Measurements from ENCODE around the gene GARIN5A.

The GARIN5A gene

DNA sequence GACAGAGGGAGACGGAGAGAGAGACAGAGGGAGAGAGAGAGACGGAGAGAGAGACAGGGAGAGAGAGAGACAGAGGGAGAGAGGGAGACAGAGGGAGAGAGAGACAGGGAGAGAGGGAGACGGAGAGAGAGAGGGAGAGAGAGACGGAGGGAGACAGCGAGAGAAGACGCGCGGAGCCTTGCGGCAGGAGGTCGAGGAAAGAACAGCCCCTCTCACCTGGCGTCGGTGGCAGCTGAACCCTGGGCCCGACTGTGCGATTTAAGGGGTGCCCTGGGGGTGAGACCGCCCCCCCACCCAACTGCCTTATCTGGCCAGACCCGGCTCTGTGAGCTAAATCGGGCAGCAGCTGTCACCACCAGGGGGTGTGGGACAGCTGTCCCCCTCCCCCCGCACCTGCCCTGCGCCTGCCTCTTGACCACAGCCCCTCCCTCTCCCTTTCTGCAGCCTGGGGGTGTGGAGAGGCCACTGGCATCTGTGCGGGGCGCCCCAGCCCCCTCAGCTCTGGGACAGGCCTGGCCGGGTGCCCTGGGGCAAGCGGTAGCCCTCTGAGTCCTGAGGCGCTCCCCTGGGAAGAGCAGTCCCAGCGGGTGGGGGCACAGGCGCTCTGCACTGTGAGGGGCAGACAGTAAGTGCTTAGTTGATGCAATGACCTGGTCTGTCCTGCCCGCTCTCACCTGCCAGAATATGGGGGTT, 23.6 kb upstream of the GARIN5A start:
- TF ChIP-seq, protein P1, sequence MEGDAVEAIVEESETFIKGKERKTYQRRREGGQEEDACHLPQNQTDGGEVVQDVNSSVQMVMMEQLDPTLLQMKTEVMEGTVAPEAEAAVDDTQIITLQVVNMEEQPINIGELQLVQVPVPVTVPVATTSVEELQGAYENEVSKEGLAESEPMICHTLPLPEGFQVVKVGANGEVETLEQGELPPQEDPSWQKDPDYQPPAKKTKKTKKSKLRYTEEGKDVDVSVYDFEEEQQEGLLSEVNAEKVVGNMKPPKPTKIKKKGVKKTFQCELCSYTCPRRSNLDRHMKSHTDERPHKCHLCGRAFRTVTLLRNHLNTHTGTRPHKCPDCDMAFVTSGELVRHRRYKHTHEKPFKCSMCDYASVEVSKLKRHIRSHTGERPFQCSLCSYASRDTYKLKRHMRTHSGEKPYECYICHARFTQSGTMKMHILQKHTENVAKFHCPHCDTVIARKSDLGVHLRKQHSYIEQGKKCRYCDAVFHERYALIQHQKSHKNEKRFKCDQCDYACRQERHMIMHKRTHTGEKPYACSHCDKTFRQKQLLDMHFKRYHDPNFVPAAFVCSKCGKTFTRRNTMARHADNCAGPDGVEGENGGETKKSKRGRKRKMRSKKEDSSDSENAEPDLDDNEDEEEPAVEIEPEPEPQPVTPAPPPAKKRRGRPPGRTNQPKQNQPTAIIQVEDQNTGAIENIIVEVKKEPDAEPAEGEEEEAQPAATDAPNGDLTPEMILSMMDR (IDR thresholded peaks at IDR 0.05): no peak
- peaks cover 0 to 10% of the 10 kb centered on the region in 2 donors for H3K27me3 ChIP-seq
- intact Hi-C loops (cut with DNase I; ENCODE audit: low total_unique reads): no loop called here
- H3K4me1 ChIP-seq: no peaks in the 10 kb centered on the region
- peaks cover 0 to 2% (median under 1%) of the 10 kb centered on the region in 3 donors for H3K36me3 ChIP-seq
- no peak overlapping the region for H3K27ac ChIP-seq
- H3K9me3 ChIP-seq: no peaks in the 10 kb centered on the region
- DNase-seq: no peak
- no peak overlapping the region for H3K4me3 ChIP-seq

DNA sequence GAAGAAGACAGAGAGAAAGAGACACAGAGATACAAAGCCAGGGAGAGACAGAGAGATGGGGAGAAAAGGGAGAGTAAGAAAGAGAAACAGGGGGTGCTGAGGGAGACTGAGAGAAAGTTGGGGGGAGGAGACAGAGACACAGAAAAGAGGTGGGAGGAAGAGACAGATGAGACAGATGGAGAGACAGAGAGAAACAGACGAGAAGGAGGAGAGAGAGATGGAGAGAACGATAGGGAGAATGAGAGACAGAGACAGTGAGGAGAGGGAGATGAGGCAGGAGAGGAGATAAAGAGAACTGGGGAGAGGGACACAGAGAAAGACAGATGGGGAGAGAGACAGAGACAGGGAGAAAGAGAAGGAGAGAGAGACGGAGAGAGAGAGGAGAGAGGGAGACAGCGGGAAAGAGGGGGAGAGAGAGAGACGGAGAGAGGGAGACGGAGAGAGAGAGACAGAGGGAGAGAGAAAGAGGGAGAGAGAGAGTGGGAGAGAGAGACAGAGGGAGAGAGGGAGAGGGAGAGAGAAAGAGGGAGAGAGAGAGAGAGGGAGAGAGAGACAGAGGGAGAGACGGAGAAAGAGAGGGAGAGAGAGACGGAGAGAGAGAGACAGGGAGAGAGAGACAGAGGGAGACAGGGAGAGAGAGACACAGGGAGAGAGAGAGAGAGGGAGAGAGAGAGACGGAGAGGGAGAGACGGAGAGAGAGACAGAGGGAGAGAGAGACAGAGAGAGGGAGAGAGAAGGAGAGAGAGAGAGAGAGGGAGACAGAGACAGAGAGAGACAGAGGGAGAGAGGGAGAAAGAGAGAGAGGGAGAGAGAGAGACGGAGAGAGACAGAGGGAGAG, 21.8 kb upstream of the GARIN5A start:
- Histone ChIP-seq H3K27me3 (peaks cover 0 to 10% of the 10 kb centered on the region in 2 donors), H3K9me3 (no peaks in the 10 kb centered on the region), H3K27ac (no peak overlapping the region), H3K36me3 (no peaks in the 10 kb centered on the region), H3K4me1 (no peaks in the 10 kb centered on the region), H3K4me3 (no peak overlapping the region)
- intact Hi-C loops (cut with DNase I; ENCODE audit: low total_unique reads): no loop called here
- no peak for DNase-seq
- TF ChIP-seq, protein P1 (IDR thresholded peaks at IDR 0.05): no peak

DNA sequence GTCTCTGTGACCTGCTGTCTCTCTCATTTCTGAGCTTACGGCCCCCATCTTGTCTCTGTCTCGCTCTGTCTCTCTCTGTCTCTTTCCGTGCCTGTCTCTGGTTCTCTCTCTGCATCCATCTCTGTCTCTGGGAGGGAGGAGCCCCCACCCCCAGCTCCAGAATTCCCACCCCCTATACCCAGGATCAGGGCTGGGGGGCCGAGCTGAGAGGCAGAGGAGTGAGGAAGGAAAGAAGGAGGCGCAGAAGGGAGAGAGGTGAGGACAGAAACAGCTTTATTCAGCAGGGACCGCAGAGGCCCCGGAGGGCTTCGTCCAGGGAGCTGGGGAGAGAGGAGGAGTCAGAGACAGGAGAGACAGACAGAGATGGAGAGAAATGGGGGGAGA, 20.4 kb upstream of the GARIN5A start:
- H3K9me3 ChIP-seq: no peaks in the 10 kb centered on the region
- H3K36me3 ChIP-seq: no peaks in the 10 kb centered on the region
- DNase-seq: peak in 1 of 2 donors; percentile 39
- H3K27me3 ChIP-seq: peaks cover 0 to 10% of the 10 kb centered on the region in 2 donors
- intact Hi-C loops (cut with DNase I; ENCODE audit: low total_unique reads): no loop called here
- H3K4me1 ChIP-seq: no peaks in the 10 kb centered on the region
- H3K4me3 ChIP-seq: no peak overlapping the region
- TF ChIP-seq, protein P1 (IDR thresholded peaks at IDR 0.05): no peak
- no peak overlapping the region for H3K27ac ChIP-seq

DNA sequence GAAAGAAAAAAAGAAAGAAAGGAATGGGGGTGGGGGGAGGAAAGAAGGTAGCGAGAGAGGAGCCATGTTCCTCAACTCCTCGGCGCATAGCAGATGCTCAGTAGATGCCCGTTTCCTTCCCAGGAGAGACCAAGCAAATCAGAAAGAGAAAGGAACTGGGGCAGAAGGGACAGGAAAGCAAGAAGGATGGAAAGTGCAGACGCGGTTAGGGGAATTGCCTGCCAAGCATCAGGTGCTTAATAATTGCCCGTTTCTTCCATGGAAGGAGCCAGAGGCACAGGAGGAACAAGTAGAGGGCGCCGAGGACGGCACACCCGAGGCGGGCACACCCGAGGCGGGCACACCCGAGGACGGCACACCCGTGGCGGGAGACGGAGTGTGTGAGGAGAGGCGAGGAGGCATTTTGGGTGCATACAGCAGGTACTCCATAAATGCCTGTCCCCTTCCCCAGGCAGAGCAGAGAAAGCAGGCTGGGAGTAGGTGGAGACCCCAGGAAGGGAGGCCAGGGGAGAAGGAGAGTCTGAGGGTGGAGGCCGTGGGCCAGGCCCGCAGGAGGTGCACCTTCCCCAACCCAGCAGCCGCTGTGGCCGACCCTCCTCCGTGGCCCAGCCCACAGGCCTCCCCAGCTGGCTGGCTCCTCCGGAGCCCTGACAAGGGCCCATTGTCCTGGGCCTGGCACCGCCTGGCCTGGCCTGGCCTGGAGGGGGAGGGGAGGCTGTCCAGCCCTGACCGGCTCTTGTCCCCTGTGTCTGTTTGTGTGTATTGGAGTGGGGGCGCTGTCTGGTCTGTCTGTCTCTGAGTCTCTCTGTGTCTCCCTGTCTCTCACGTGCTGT, 19.8 kb upstream of the GARIN5A start:
- Histone ChIP-seq H3K4me3 (no peak overlapping the region), H3K27me3 (peaks cover 0 to 10% of the 10 kb centered on the region in 2 donors), H3K4me1 (no peaks in the 10 kb centered on the region), H3K9me3 (no peaks in the 10 kb centered on the region), H3K36me3 (no peaks in the 10 kb centered on the region), H3K27ac (no peak overlapping the region)
- intact Hi-C loops (cut with DNase I; ENCODE audit: low total_unique reads): no loop called here
- peak in 1 of 2 donors; percentile 62 for DNase-seq
- TF ChIP-seq, protein P1 (IDR thresholded peaks at IDR 0.05): no peak

DNA sequence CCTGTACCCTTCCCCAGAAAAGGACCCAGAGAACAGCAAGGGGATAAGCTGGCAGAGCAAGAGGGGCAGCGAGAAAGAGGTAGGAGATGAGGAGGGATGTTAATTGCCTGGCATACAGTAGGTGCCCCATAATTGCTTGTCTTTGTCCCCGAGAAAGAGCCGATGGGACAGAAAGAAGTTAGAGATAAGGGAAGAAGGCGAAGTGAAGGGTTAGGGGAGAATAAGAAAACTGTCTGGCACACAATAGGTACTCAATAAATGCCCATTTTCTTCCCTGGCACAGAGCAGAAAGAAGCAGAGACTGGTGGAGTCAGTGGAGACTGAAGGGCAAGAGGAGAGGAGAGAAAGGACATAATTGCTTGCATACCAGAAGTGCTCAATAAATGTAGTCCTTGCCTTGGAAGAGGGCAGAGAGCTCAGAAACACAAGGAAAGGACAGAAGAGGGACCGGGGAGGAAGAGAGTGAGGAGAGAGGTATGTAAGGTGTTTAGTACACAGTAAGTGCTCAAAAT, 18.4 kb upstream of the GARIN5A start:
- Histone ChIP-seq H3K4me3 (no peak overlapping the region), H3K27ac (no peak overlapping the region), H3K4me1 (no peaks in the 10 kb centered on the region), H3K27me3 (peaks cover 0 to 8% of the 10 kb centered on the region in 2 donors), H3K36me3 (peaks cover 0 to 5% (median 0%) of the 10 kb centered on the region in 3 donors), H3K9me3 (no peaks in the 10 kb centered on the region)
- intact Hi-C loops (cut with DNase I; ENCODE audit: low total_unique reads): no loop called here
- TF ChIP-seq, protein P1 (IDR thresholded peaks at IDR 0.05): no peak
- no peak for DNase-seq
